Activated CD8-positive, alpha-beta memory T cell treated with anti-CD3 and anti-CD28 coated beads, Interleukin-2, amount 10 ng/mL, durations not matched to agents 7 days and 5 days (primary cell): ENCODE measurements around the gene ASPN. TPM values are rescaled to one million over a fixed set of nuclear protein-coding genes. Genes with fewer than 3 reads are reported as not detected.
"Not testable (repeated sequence)": the region's sequence is repeated elsewhere in the genome, so short reads cannot be mapped to it uniquely, and the experiment has no call there.

Experiments
- ATAC-seq: fragments of 150-1000 bp; cut with Tn5 transposase; one replicate; pipeline ENCODE4 v1.10.0; 2021; ENCODE audit warnings: moderate library complexity
- CTCF ChIA-PET: fragments of 350-600 bp; sonication (Branson Sonifier 250); formaldehyde crosslinking; loops from one replicate; lab custom pipeline; 2021; ENCODE audit warnings: antibody characterized with exemption; lab: Charles Lee
- DNase-seq: peaks from one replicate; pipeline ENCODE4 v3.0.0-alpha.2; 2020
- H3K27ac Mint-ChIP-seq: one replicate; pipeline ENCODE4 v1.8.0; 2021; ENCODE audit warnings: mild to moderate bottlenecking, mixed read lengths
- H3K27me3 Mint-ChIP-seq: one replicate; pipeline ENCODE4 v1.8.0; 2021; ENCODE audit warnings: mixed read lengths
- H3K36me3 Mint-ChIP-seq: one replicate; pipeline ENCODE4 v1.8.0; 2021; ENCODE audit warnings: mild to moderate bottlenecking, mixed read lengths
- H3K4me1 Mint-ChIP-seq: one replicate; pipeline ENCODE4 v1.8.0; 2021; ENCODE audit warnings: mixed read lengths
- H3K4me3 Mint-ChIP-seq: one replicate; pipeline ENCODE4 v1.8.0; 2021; ENCODE audit warnings: mild to moderate bottlenecking, moderate library complexity, mixed read lengths
- H3K9me3 Mint-ChIP-seq: one replicate; pipeline ENCODE4 v1.8.0; 2022; ENCODE audit warnings: low read depth, mixed read lengths
- total RNA-seq, 2 experiments: library from RNA; stranded (reverse); gene quantifications; one replicate each; pipeline ENCODE4 v1.2.3, GENCODE V29; 2021

ASPN gene
- total RNA-seq, 2 experiments from 2014 or later: not detected

DNA sequence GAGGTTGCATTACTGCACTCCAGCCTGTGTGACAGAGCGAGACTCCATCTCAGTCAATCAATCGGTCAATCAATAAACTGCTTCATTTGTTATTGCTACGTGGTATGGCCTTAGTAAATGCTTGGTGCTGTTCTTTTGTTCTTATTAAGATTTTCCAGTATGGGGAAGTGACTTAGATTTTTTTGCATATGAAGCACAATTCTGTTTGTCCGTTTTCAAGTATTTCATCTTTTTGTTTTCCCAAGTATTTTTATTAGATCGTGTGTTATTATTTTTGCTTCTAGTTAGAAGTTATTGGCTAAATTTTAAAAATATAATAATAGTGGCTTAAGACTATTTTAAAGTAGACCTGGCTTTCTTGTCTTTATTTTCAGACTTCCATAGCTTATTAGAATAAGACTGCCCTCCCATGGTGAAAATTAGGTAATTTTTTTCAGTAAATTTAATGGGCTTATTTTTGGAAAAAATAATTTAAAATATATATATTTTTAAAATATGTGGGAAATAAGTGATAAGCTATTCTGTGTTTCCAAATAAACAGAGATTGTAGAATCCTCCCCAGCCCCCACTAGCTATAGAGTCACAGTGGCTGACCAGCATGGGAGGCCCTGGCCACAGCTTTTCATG is 43.3 kb downstream of the ASPN start:
- DNase-seq (no peak), ATAC-seq (no peak)
- Mint-ChIP-seq H3K4me1 (peaks cover 15% of the 10 kb centered on the region), H3K27me3 (no peaks in the 10 kb centered on the region), H3K4me3 (no peak overlapping the region), H3K27ac (no peak overlapping the region), H3K36me3 (peaks cover 2% of the 10 kb centered on the region), H3K9me3 (no peaks in the 10 kb centered on the region)
- CTCF ChIA-PET: interaction anchor here (0.9 to 1.7 kb wide), 5 partner anchors 96 to 305 kb away, joined by 3 to 11 read pairs (median 4); partner anchors contain the start of gene CENPP

DNA sequence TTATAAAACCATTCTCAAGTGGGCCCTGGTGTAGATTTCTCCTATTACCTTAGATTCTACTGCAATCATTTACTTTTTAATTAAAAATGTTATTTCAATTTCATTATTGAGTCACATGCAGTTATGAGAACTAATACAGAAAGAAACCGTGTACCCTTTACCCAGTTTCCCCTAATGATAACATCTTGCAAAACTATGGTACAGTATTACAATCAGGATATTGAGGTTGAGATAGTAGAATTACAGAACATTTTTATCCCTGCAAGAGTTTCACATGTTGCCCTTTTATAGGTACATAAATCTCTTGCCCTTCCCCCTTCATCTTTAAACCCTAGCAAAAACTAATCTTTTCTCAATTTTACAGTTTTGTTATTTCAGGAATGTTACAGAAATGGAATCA is 47.0 kb downstream of the ASPN start:
- peaks cover 3% of the 10 kb centered on the region for H3K36me3 Mint-ChIP-seq
- CTCF ChIA-PET: no interaction called here

DNA sequence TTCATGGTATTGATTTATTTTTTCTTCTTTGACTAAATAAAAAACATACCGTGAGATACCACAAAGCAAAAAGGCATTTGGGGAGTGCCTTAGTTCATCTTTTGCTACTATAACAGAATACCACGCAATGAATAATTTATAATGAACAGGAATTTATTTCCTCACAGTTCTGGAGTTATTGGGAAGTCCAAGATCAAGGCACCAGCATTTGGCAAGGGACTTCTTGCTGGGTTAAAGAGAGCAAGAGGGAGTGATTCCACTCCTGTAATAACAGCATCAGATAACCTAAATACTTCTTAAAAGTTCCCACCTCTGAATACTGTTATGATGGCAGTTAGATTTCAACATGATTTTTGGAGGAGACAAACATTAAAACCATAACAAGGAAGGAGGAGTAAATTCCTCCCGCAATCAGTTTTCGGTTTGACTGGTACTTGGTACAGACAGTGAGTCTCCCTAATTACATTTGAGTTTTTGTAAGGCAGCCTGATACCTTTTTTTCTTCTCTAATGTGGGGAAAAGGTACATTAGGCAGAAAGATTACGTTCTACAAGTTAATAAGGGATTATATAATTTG is 49.2 kb downstream of the ASPN start:
- CTCF ChIA-PET: no interaction called here
- H3K4me1 Mint-ChIP-seq: peaks cover 1% of the 10 kb centered on the region
- no peaks in the 10 kb centered on the region for H3K9me3 Mint-ChIP-seq
- no peak for ATAC-seq
- H3K36me3 Mint-ChIP-seq: peaks cover 3% of the 10 kb centered on the region
- no peaks in the 10 kb centered on the region for H3K27me3 Mint-ChIP-seq
- no peak overlapping the region for H3K27ac Mint-ChIP-seq
- no peak overlapping the region for H3K4me3 Mint-ChIP-seq
- DNase-seq: no peak

More for the DNA sequence above, 47.0 kb downstream of the ASPN start:
- no peak overlapping the region for H3K4me3 Mint-ChIP-seq
- ATAC-seq (no peak), DNase-seq (no peak)
- no peaks in the 10 kb centered on the region for H3K27me3 Mint-ChIP-seq
- H3K9me3 Mint-ChIP-seq: no peaks in the 10 kb centered on the region
- H3K4me1 Mint-ChIP-seq: peaks cover 8% of the 10 kb centered on the region
- no peak overlapping the region for H3K27ac Mint-ChIP-seq

DNA sequence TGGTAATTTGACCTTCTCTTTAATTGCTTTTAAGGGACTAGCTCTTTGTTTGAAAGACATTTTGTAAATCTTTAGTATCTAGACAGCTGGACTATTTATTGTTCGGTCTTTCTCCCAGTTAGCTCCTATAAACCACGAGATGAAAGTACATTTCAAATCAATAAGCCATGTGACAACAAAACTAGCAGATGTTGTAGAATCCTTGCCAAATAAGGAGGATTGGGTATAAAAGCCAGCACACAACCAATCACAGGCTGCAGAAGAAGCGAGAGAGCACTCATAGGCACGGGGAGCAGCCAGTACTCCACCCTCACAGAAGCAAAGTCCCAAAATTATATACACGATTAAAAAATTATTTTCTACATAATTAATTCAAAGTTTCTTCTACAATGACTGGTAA is 50.0 kb downstream of the ASPN start:
- H3K4me1 Mint-ChIP-seq: peaks cover 1% of the 10 kb centered on the region
- DNase-seq: no peak
- peaks cover 3% of the 10 kb centered on the region for H3K36me3 Mint-ChIP-seq
- no peak for ATAC-seq
- H3K4me3 Mint-ChIP-seq: no peak overlapping the region
- no peaks in the 10 kb centered on the region for H3K27me3 Mint-ChIP-seq
- no peaks in the 10 kb centered on the region for H3K9me3 Mint-ChIP-seq
- H3K27ac Mint-ChIP-seq: no peak overlapping the region
- CTCF ChIA-PET: no interaction called here

DNA sequence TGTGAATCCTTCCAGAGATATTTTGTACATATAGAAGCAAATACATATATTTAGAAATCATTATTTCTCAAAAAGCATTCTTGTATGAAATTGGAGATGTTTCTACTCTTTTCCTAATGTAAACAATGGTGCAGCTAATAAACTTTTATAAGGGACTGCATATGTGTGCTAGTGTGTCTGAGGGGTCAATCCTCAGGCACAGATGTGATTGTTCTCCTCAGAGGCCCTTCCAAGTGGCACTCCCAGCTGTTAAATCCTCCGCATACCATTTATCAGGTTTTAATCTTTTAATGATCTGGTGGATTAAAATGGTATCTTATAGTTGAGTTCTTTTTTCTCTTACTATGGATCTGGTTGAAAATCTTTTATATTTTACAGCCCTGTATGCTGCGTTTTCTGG is 52.5 kb downstream of the ASPN start:
- no peaks in the 10 kb centered on the region for H3K27me3 Mint-ChIP-seq
- no peaks in the 10 kb centered on the region for H3K9me3 Mint-ChIP-seq
- CTCF ChIA-PET: no interaction called here
- DNase-seq (no peak), ATAC-seq (no peak)
- H3K27ac Mint-ChIP-seq: no peak overlapping the region
- H3K4me1 Mint-ChIP-seq: peaks cover 3% of the 10 kb centered on the region
- H3K36me3 Mint-ChIP-seq: peaks cover 2% of the 10 kb centered on the region
- H3K4me3 Mint-ChIP-seq: no peak overlapping the region

DNA sequence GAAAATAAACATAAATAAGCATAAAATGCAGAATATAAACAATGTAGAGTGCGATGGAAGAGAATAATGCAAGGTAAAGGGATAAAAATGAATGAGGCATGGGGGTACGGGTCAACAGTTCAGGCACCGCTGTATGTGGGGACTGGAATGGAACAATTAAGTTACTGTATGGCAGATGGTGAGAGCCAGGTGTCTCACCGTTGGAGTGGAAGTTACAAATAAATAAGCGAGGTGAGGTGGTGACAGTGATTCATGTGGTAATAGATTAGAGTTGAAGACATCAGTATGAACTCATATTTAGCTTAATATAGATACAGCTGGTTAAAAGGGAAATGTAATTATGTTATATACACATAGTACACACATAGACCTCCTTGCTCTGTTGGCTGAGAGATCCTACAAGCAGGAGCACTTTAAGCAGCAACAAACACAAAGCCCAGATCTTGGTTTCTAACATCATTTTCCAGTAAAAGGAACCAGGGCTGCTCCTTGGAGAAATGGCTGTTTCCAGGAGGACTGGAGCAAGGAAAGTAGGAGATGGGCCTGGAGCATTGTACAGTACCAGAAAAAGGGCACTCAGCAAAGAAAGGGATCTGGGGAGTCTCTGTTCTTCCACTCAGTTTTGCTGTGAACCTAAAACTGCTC is 55.7 kb downstream of the ASPN start:
- CTCF ChIA-PET: no interaction called here

DNA sequence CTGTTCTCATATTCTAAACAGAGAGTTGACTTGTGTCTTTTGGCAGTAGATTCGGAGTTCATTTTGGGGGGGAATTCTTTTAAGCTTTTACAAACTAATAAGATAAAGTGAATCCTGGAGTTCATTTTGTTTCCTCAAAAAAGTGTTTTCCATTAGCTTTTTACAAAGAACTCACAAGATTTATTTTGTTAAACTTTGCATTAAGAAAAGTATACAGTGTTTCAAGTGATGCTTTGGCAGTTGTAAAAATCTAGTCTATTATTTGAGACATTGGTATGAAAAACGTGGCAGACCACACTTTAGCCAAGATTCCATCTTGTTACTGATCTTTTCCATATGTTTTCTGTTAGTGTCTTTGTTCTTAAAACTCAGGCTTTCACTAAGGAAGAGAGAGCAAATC is 56.8 kb downstream of the ASPN start:
- H3K4me1 Mint-ChIP-seq: peaks cover 6% of the 10 kb centered on the region
- H3K4me3 Mint-ChIP-seq: no peak overlapping the region
- CTCF ChIA-PET: no interaction called here
- DNase-seq: no peak
- H3K27me3 Mint-ChIP-seq: no peaks in the 10 kb centered on the region
- peaks cover 4% of the 10 kb centered on the region for H3K36me3 Mint-ChIP-seq
- no peak for ATAC-seq
- H3K27ac Mint-ChIP-seq: no peak overlapping the region
- H3K9me3 Mint-ChIP-seq: no peaks in the 10 kb centered on the region

More for the DNA sequence above, 55.7 kb downstream of the ASPN start:
- peaks cover 6% of the 10 kb centered on the region for H3K4me1 Mint-ChIP-seq
- no peaks in the 10 kb centered on the region for H3K9me3 Mint-ChIP-seq
- DNase-seq (no peak), ATAC-seq (no peak)
- no peak overlapping the region for H3K27ac Mint-ChIP-seq
- H3K27me3 Mint-ChIP-seq: no peaks in the 10 kb centered on the region
- peaks cover 2% of the 10 kb centered on the region for H3K36me3 Mint-ChIP-seq
- no peak overlapping the region for H3K4me3 Mint-ChIP-seq

DNA sequence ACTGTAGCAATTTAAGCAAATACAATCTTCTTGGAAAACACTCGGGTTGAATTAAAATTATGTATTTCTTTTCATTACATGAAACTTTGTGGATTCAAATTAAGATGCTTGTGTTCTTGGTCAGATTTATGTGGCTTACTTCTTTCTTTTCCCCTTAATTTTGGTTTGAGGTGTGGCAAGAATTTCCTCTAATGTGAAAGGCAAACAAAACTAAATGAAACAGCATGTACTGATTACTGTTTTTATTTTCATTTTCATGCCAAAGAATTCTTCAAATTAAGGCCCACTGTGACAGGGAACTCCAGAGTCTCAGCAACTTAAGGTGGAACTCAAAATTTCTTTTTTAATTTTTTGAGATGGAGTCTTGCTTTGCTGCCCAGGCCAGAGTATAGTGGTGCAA is 58.0 kb downstream of the ASPN start, which contains the start of gene OMD:
TSS of gene OMD (minus strand) at position 132 of the 400 bp plus-strand sequence. CDS start 6,913 bp downstream, outside the sequence.
- H3K36me3 Mint-ChIP-seq: peaks cover 4% of the 10 kb centered on the region
- H3K4me1 Mint-ChIP-seq: peaks cover 6% of the 10 kb centered on the region
- H3K9me3 Mint-ChIP-seq: no peaks in the 10 kb centered on the region
- no peaks in the 10 kb centered on the region for H3K27me3 Mint-ChIP-seq
- DNase-seq (no peak), ATAC-seq (no peak)
- H3K4me3 Mint-ChIP-seq: no peak within 1 kb of the TSS
- CTCF ChIA-PET: no interaction called here
- no peak within 1 kb of the TSS for H3K27ac Mint-ChIP-seq

DNA sequence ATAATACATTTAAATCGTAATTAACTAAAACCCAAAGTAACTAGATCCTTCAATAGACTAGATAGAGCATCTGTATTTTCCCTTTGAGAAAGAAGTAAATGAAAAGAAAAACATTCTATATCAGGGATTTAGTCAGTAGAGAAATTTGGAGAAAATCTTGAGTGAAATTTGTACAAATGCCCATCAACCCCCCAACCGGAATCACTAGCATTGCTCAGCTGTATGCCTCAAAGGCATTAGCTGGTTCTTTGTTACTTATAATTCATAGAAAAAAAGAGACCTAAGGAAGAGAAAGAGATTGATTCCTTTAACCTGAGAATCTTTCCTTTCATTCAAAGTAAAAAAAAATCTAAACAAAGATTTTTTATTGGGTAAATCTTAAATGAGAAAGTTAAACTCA is 58.7 kb downstream of the ASPN start:
- CTCF ChIA-PET: no interaction called here
- peaks cover 4% of the 10 kb centered on the region for H3K36me3 Mint-ChIP-seq
- H3K9me3 Mint-ChIP-seq: no peaks in the 10 kb centered on the region
- no peaks in the 10 kb centered on the region for H3K27me3 Mint-ChIP-seq
- H3K27ac Mint-ChIP-seq: no peak overlapping the region
- H3K4me1 Mint-ChIP-seq: peaks cover 6% of the 10 kb centered on the region
- DNase-seq (no peak), ATAC-seq (no peak)
- no peak overlapping the region for H3K4me3 Mint-ChIP-seq

DNA sequence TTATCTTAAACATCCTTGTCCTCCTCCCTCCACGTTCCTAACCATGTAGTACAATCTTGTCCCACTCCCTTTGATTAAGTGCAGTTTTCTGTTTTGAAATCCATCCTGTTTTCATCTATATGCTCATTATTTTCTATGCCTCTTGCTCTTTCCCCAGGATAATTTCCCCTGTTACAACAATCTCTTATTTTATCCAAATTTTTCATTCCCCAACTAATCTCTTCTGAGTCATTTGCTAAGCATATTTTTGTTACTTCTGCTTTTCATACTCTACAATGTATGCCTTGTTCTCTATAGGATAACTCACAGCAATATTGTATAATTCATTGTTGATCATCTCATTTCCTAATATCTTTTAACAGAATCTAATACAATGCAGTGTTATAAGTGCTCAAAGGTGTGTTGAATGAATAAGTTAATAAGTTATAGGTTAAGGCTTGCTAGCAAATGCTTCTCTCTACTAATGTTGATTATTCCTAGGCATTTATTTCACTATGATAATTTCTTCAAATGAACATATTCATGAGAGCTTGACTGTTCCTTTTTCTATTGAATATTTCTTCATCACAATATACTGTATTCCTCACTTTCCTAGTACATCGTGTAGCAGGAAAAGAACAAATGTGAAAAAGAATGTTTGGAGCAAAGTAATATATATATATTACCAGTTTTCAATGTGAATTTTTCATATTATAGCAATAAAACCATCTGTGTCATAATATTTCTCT is 59.5 kb downstream of the ASPN start:
- Mint-ChIP-seq H3K36me3 (peaks cover 4% of the 10 kb centered on the region), H3K4me1 (peaks cover 6% of the 10 kb centered on the region), H3K4me3 (no peak overlapping the region), H3K9me3 (no peaks in the 10 kb centered on the region), H3K27ac (no peak overlapping the region), H3K27me3 (no peaks in the 10 kb centered on the region)
- no peak for DNase-seq
- ATAC-seq: no peak
- CTCF ChIA-PET: no interaction called here

DNA sequence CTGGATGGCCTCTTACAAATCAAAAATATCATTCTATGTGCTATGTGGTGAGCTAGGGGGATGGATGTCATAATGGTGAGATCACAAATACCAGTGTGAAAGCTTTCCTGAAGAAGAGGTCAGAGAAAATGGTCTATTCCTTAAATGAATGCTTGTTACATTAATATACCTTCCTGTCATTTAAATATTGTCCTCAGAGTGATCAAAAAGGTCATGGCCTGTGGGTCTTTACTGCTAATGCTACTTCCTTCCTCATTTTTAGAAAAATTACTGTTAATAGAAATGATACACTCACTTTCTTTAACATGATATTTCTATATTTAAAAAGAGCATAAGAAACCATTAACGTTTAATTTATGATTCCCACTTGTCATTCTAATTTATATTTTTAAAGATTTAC is 67.7 kb downstream of the ASPN start:
- no peak overlapping the region for H3K4me3 Mint-ChIP-seq
- no peaks in the 10 kb centered on the region for H3K27me3 Mint-ChIP-seq
- no peaks in the 10 kb centered on the region for H3K9me3 Mint-ChIP-seq
- no peak overlapping the region for H3K27ac Mint-ChIP-seq
- no peaks in the 10 kb centered on the region for H3K4me1 Mint-ChIP-seq
- H3K36me3 Mint-ChIP-seq: no peaks in the 10 kb centered on the region
- no peak for ATAC-seq
- CTCF ChIA-PET: no interaction called here
- no peak for DNase-seq

DNA sequence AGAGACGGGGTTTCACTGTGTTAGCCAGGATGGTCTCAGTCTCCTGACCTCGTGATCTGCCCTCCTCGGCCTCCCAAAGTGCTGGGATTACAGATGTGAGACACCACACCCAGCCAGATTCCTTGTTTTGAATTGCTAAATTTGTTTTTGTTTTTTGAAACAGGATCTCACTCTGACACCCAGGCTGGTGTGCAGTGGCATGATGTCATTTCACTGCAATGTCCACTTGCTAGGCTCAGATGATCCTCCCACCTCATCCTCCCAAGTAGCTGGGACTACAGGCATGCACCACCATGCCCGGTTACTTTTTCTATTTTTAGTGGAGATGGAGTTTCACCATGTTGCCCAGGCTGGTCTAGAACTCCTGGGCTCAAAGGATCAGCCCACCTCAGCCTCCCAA is 71.1 kb downstream of the ASPN start:
- H3K27me3 Mint-ChIP-seq, DNase-seq, H3K36me3 Mint-ChIP-seq, H3K9me3 Mint-ChIP-seq, ATAC-seq, H3K27ac Mint-ChIP-seq, H3K4me3 Mint-ChIP-seq: not testable (repeated sequence)
- CTCF ChIA-PET: interaction anchor here (0.9 kb wide), 1 partner anchor 65 kb away, joined by 3 read pairs; no protein-coding TSS in a partner anchor
- peaks cover 11% of the 10 kb centered on the region for H3K4me1 Mint-ChIP-seq

DNA sequence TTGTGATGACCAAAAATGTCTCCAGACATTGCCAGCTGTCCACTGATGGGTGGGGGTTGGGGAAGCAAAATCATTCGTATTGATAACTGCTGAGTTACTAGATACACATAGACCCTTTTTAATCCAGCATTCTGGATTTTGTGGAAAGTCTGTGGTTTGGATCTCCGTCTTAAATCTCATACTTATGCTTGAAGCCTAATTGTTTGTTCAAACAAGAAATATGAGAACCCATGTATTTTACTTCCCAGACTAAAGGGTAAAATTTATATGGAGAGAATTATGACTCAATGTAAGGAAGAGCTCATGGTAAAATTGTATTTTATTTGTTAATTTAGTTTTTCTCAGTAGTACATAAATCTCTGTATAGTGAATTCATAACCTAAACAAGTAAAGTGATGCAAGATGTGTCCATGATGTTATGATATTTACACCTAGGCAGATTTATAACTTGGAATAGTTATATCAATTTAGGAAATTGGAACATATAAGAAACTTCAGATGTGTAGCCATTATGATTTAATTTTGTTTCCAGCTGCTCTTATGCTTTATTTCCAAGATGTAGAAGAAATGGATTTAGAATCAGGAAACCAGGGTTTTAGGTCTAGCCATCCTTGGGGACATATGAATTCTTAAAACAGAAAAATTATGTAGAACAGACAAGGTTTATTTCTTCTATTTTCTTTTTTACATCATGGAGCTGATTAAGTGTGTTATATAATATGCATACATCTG is 73.4 kb downstream of the ASPN start:
- peaks cover 20% of the 10 kb centered on the region for H3K4me1 Mint-ChIP-seq
- H3K4me3 Mint-ChIP-seq: no peak overlapping the region
- CTCF ChIA-PET: no interaction called here
- ATAC-seq (no peak), DNase-seq (no peak)
- peaks cover 4% of the 10 kb centered on the region for H3K36me3 Mint-ChIP-seq
- H3K9me3 Mint-ChIP-seq: no peaks in the 10 kb centered on the region
- H3K27me3 Mint-ChIP-seq: no peaks in the 10 kb centered on the region
- H3K27ac Mint-ChIP-seq: no peak overlapping the region
